Panc1 (cell line): ENCODE data around the gene TLE6.

Experiments used
- POLR2AphosphoS5 ChIP-seq: IDR thresholded peaks from 2 replicates; pipeline ENCODE4 v1.6.1; 2012; ENCODE audit warnings: mild to moderate bottlenecking, low read depth, low read length, moderate library complexity
- SIN3A ChIP-seq: IDR thresholded peaks from 2 replicates; pipeline ENCODE4 v1.6.1; 2012; ENCODE audit warnings: low read depth, mild to moderate bottlenecking, low read length, moderate library complexity, borderline replicate concordance; ENCODE audit not compliant: insufficient read depth
- TCF7L2 ChIP-seq: IDR thresholded peaks from 2 replicates; pipeline ENCODE4 v1.6.1; 2011; ENCODE audit warnings: mild to moderate bottlenecking, low read depth, low read length, inconsistent platforms
- TF ChIP-seq, protein P1 (sequence below): fragments of 450-650 bp; IDR thresholded peaks from 2 replicates; pipeline ENCODE4 v1.5.1; 2017; ENCODE audit warnings: mild to moderate bottlenecking
- TF ChIP-seq, protein P2 (sequence below), 2 experiments: IDR thresholded peaks; 2 replicates each; pipeline ENCODE4 v1.6.1; 2011 to 2012; ENCODE audit warnings: low read depth in 2 of 2, control low read depth in 1 of 2, low read length in 1 of 2, mild to moderate bottlenecking in 1 of 2, moderate library complexity in 1 of 2; ENCODE audit not compliant: insufficient read depth in 1 of 2

DNA sequence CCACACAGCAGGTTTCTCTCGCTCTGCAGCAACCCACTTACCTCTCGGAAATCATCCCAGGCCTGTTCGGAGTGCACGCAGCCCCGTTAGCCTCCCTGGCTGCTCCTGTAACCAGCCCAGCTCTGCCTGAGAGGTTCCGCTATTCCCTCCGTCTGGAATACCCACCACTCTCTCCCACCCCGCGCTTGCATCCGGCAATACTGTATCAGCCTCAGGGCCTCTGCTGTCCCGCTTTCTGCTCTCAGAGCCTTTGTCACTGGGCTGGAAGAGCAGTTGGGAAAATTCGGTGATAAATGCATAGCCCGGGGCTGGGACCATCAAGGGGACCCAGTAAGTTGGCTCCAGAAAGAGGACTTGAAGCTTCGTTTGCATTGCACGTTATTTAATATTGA, 759 bp upstream of the TLE6 start:
- TF ChIP-seq, protein P1, sequence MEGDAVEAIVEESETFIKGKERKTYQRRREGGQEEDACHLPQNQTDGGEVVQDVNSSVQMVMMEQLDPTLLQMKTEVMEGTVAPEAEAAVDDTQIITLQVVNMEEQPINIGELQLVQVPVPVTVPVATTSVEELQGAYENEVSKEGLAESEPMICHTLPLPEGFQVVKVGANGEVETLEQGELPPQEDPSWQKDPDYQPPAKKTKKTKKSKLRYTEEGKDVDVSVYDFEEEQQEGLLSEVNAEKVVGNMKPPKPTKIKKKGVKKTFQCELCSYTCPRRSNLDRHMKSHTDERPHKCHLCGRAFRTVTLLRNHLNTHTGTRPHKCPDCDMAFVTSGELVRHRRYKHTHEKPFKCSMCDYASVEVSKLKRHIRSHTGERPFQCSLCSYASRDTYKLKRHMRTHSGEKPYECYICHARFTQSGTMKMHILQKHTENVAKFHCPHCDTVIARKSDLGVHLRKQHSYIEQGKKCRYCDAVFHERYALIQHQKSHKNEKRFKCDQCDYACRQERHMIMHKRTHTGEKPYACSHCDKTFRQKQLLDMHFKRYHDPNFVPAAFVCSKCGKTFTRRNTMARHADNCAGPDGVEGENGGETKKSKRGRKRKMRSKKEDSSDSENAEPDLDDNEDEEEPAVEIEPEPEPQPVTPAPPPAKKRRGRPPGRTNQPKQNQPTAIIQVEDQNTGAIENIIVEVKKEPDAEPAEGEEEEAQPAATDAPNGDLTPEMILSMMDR: no peak
- TF ChIP-seq SIN3A (no peak), POLR2AphosphoS5 (no peak), TCF7L2 (no peak)
- TF ChIP-seq, protein P2, sequence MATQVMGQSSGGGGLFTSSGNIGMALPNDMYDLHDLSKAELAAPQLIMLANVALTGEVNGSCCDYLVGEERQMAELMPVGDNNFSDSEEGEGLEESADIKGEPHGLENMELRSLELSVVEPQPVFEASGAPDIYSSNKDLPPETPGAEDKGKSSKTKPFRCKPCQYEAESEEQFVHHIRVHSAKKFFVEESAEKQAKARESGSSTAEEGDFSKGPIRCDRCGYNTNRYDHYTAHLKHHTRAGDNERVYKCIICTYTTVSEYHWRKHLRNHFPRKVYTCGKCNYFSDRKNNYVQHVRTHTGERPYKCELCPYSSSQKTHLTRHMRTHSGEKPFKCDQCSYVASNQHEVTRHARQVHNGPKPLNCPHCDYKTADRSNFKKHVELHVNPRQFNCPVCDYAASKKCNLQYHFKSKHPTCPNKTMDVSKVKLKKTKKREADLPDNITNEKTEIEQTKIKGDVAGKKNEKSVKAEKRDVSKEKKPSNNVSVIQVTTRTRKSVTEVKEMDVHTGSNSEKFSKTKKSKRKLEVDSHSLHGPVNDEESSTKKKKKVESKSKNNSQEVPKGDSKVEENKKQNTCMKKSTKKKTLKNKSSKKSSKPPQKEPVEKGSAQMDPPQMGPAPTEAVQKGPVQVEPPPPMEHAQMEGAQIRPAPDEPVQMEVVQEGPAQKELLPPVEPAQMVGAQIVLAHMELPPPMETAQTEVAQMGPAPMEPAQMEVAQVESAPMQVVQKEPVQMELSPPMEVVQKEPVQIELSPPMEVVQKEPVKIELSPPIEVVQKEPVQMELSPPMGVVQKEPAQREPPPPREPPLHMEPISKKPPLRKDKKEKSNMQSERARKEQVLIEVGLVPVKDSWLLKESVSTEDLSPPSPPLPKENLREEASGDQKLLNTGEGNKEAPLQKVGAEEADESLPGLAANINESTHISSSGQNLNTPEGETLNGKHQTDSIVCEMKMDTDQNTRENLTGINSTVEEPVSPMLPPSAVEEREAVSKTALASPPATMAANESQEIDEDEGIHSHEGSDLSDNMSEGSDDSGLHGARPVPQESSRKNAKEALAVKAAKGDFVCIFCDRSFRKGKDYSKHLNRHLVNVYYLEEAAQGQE (IDR thresholded peaks at IDR 0.05; ENCODE audit: insufficient read depth in 1 of 2, low read depth in 2 of 2, low read length in 1 of 2): no peak
